Prostate gland (tissue), 2 donors: ENCODE data around the gene MDH1. TPM values are rescaled to one million over a fixed set of nuclear protein-coding genes. Genes with fewer than 3 reads are reported as not detected.
"Not testable (repeated sequence)": the region's sequence is repeated elsewhere in the genome, so short reads cannot be mapped to it uniquely, and the experiment has no call there.

Experiments
- DNase-seq: peaks from one replicate; pipeline ENCODE4 v3.0.0-alpha.2; 2019; ENCODE audit warnings: low spot score
- H3K27ac ChIP-seq, 2 donors: fragments of 200-600 bp; sonication (generic); 2 replicates each; pipeline ENCODE4 v1.5.1; 2017 to 2019
- H3K27me3 ChIP-seq: fragments of 200-600 bp; sonication (generic); replicated peaks from 2 replicates; pipeline ENCODE4 v1.5.1; 2019; ENCODE audit not compliant: insufficient read depth
- H3K36me3 ChIP-seq, 2 donors: fragments of 200-600 bp; sonication (generic); 1 replicate in 1 of 2; 2 replicates in 1 of 2; pipeline versions ENCODE4 v1.5.1 to v1.8.1; 2017 to 2019
- H3K4me1 ChIP-seq: fragments of 200-600 bp; sonication (generic); replicated peaks from 2 replicates; pipeline ENCODE4 v1.5.1; 2019
- H3K4me3 ChIP-seq, 2 donors: fragments of 200-600 bp; sonication (generic); 2 replicates each; pipeline ENCODE4 v1.5.1; 2017 to 2019
- H3K9me3 ChIP-seq: fragments of 200-600 bp; sonication (generic); 2 replicates; pipeline ENCODE4 v1.5.1; 2017
- POLR2A ChIP-seq: fragments of 450-650 bp; IDR thresholded peaks from one replicate; pipeline ENCODE4 v1.6.1; 2016; ENCODE audit warnings: antibody characterized with exemption, mild to moderate bottlenecking
- POLR2AphosphoS5 ChIP-seq: sonication (generic); formaldehyde crosslinking; IDR thresholded peaks from one replicate; pipeline ENCODE4 v1.6.1; 2017; ENCODE audit warnings: antibody characterized with exemption
- WGBS: methylation state at CpG from one replicate; pipeline ENCODE4 v1.1.5; 2018; 5-methylcytosine and 5-hydroxymethylcytosine counted together
- intact Hi-C: fragments of 100-400 bp; cut with DNase I; formaldehyde crosslinking; loops from one replicate; pipeline ENCODE4 v1.14.2; 2022
- total RNA-seq, 2 donors: library from RNA; depleted of rRNA; stranded (reverse); fragments of >200 nt; gene quantifications; one replicate each; pipeline ENCODE4 v1.1.0, GENCODE V29; 2016
- TF ChIP-seq, protein P1 (sequence below), 4 experiments: fragments of 200-600 bp in 2 of 4; fragments of 450-650 bp in 2 of 4; sonication (generic) in 2 of 4; IDR thresholded peaks; 1 replicate in 3 of 4; 2 replicates in 1 of 4; pipeline ENCODE4 v1.5.1; 2016 to 2019; ENCODE audit warnings: antibody characterized with exemption in 4 of 4, mild to moderate bottlenecking in 2 of 4, moderate library complexity in 2 of 4

MDH1 gene
- total RNA-seq, 2 donors from 2014 or later, result 120 to 160 TPM

DNA sequence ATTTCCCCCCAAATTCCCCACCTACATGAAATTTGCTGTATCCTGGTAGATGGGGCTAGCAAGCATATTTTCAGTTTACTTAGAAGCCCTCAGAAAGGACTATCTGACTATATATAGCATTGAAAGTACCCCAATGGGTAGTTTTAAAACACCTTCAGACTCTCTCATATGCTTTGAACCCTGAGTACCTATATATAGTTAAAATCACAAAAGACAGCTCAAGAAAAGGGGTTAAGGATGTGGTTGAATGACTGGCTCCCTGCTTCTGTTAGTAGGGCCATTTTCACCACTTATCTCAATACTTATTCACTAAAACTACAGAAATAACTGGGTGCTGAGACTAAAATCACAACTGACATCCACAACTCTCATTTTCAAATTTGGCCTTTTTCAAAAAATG, 19.0 kb upstream of the MDH1 start:
- Histone ChIP-seq H3K27ac (no peak overlapping the region), H3K27me3 (no peaks in the 10 kb centered on the region), H3K4me3 (no peak overlapping the region), H3K4me1 (no peaks in the 10 kb centered on the region), H3K36me3 (no peaks in the 10 kb centered on the region), H3K9me3 (no peaks in the 10 kb centered on the region)
- intact Hi-C loops, result no loop called here
- no peak for DNase-seq
- TF ChIP-seq, protein P1, sequence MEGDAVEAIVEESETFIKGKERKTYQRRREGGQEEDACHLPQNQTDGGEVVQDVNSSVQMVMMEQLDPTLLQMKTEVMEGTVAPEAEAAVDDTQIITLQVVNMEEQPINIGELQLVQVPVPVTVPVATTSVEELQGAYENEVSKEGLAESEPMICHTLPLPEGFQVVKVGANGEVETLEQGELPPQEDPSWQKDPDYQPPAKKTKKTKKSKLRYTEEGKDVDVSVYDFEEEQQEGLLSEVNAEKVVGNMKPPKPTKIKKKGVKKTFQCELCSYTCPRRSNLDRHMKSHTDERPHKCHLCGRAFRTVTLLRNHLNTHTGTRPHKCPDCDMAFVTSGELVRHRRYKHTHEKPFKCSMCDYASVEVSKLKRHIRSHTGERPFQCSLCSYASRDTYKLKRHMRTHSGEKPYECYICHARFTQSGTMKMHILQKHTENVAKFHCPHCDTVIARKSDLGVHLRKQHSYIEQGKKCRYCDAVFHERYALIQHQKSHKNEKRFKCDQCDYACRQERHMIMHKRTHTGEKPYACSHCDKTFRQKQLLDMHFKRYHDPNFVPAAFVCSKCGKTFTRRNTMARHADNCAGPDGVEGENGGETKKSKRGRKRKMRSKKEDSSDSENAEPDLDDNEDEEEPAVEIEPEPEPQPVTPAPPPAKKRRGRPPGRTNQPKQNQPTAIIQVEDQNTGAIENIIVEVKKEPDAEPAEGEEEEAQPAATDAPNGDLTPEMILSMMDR (IDR thresholded peaks at IDR 0.05), result no peak
- no peak for TF ChIP-seq POLR2AphosphoS5
- no peak for TF ChIP-seq POLR2A

DNA sequence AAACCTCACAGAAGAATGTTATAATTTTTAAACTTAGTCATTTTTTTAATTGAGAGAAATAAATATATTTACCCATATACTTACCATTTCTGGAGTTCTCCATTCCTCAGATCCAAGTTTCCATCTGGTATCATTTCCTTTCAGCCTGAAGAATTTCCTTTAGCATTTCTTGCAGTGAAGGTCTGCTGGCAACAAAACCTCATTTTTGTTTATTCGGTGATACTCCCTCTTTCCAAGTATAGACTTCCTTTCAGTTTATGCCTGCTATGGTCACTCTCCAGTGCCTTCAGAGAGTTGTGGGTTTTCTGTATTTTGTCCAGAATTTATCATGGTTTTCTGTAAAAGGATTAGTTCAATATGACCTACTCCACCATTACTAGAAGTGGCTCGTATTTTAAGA, 17.5 kb upstream of the MDH1 start:
- H3K4me1 ChIP-seq, result no peaks in the 10 kb centered on the region
- no peak overlapping the region for H3K4me3 ChIP-seq
- no peaks in the 10 kb centered on the region for H3K36me3 ChIP-seq
- intact Hi-C loops, result no loop called here
- WGBS, result 89% methylated on average over 2 of the region's 2 CpGs
- H3K27ac ChIP-seq, result no peak overlapping the region
- no peaks in the 10 kb centered on the region for H3K27me3 ChIP-seq
- no peaks in the 10 kb centered on the region for H3K9me3 ChIP-seq
- TF ChIP-seq, protein P1 (IDR thresholded peaks at IDR 0.05), result no peak
- TF ChIP-seq POLR2A (no peak), POLR2AphosphoS5 (no peak)
- DNase-seq, result no peak

DNA sequence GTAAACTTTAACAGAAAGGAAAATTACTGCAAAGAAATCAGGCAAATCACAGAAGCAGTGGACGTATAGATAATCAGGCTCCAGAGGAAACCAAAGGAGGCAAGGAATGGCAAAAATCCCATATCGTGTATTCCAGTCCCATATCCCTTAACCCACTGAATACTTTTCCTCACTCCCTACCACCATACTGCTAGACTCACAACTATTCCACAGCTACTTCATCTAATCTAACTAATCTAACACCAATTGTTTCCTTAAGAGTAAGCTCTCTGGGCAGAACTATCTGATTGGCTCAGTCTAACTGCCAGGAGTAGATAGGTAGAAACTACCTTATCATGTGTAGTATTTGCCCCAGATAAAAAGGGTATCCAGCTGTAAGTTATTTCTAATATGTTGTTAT, 16.8 kb upstream of the MDH1 start:
- H3K9me3 ChIP-seq, result no peaks in the 10 kb centered on the region
- no peak overlapping the region for H3K4me3 ChIP-seq
- H3K4me1 ChIP-seq, result no peaks in the 10 kb centered on the region
- no peaks in the 10 kb centered on the region for H3K36me3 ChIP-seq
- no peak overlapping the region for H3K27ac ChIP-seq
- intact Hi-C loops, result no loop called here
- WGBS, result 97% methylated on average over 2 of the region's 2 CpGs
- no peak for TF ChIP-seq POLR2A
- TF ChIP-seq, protein P1 (IDR thresholded peaks at IDR 0.05), result no peak
- no peak for TF ChIP-seq POLR2AphosphoS5
- DNase-seq, result no peak
- H3K27me3 ChIP-seq, result no peaks in the 10 kb centered on the region

DNA sequence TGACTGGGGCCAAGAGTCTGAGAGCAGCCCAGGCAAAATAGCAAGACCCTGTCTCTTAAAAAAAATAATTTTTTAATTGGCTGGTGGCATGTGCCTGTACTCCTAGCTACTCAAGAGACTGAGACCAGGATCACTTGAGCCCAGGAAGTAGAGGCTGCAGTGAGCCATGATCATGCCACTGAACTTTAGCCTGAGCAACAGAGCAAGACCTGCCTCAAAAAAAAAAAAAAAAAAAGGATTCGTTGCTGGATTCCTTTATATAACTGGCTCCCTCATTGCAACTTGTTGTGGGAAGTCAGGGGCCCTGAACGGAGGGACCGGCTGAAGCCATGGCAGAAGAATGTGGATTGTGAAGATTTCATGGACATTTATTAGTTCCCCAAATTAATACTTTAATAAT, 15.7 kb upstream of the MDH1 start:
- H3K27ac ChIP-seq, DNase-seq, H3K36me3 ChIP-seq, H3K9me3 ChIP-seq, H3K4me3 ChIP-seq, H3K27me3 ChIP-seq, H3K4me1 ChIP-seq, intact Hi-C loops: not testable (repeated sequence)
- 94% methylated on average over 3 of the region's 3 CpGs for WGBS

DNA sequence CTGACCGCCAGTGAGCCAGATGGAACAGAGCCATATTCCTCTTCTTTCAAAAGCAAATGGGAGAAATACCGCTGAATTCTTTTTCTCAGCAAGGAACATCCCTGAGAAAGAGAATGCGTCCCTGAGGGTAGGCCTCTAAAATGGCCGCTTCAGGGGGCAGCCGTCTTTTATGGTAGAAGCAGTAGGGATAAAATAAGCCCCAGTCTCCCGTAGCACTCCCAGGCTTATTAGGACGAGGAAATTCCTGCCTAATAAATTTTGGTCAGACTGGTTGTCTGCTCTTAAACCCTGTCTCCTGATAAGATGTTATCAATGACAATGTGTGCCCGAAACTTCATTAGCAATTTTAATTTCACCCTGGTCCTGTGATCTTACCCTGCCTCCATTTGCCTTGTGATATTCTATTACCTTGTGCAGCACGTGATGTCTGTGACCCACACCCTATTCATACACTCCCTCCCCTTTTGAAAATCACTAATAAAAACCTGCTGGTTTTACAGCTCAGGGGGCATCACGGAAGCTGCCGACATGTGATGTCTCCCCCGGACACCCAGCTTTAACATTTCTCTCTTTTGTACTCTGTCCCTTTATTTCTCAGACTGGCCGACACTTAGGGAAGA, 14.9 kb upstream of the MDH1 start:
- H3K4me3 ChIP-seq, H3K27ac ChIP-seq: not testable (repeated sequence)
- 96% methylated on average over 13 of the region's 13 CpGs for WGBS

DNA sequence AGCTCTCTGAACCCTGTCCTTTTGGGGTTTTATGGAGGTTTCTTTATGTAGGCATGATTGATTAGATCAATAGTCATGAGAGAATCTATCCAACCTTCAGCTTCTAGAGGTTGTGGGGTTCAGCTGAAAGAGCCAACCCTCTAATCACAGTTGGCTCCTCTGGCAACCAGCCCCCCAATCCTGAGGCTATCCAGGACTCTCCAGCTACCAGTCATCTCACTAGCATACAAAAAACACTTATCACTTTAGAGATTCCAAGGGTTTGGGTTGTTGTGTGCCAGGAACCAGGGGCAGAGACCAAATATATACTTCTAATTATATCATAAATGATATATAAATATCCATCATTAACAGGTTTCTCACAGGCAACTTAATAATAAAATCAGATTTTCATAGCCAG, 12.2 kb upstream of the MDH1 start:
- intact Hi-C loops, result no loop called here

More for the DNA sequence above, 14.9 kb upstream of the MDH1 start:
- H3K9me3 ChIP-seq, DNase-seq, H3K27me3 ChIP-seq, intact Hi-C loops, H3K36me3 ChIP-seq, H3K4me1 ChIP-seq: not testable (repeated sequence)

More for the DNA sequence above, 12.2 kb upstream of the MDH1 start:
- H3K9me3 ChIP-seq, result no peaks in the 10 kb centered on the region
- H3K27ac ChIP-seq, result no peak overlapping the region
- H3K4me3 ChIP-seq, result no peak overlapping the region
- no peaks in the 10 kb centered on the region for H3K36me3 ChIP-seq
- H3K4me1 ChIP-seq, result no peaks in the 10 kb centered on the region
- no peak for DNase-seq
- H3K27me3 ChIP-seq, result no peaks in the 10 kb centered on the region
- TF ChIP-seq, protein P1 (IDR thresholded peaks at IDR 0.05), result no peak
- TF ChIP-seq POLR2A (no peak), POLR2AphosphoS5 (no peak)
